GM13977 (cell line): ENCODE data around the gene PI16.
"Not testable (repeated sequence)": the region's sequence is repeated elsewhere in the genome, so short reads cannot be mapped to it uniquely, and the experiment has no call there.

Source experiments
- DNase-seq: peaks from one replicate; pipeline ENCODE4 v3.0.0; 2012; ENCODE audit warnings: low spot score
- CTCF ChIP-seq: IDR thresholded peaks from 2 replicates; pipeline ENCODE4 v1.5.1; 2012; ENCODE audit warnings: mild to moderate bottlenecking, control low read depth; ENCODE audit not compliant: insufficient read depth; ENCODE audit errors: extremely low read depth, missing control alignments
- in situ Hi-C: fragments of 300-500 bp; cut with MboI; formaldehyde crosslinking; loops from one replicate; pipeline ENCODE4 v1.12.0; 2022; ENCODE audit warnings: low sequenced_read_pairs, low pct_unique_long_range_greater_than_20kb, mixed read lengths, inconsistent platforms; ENCODE audit not compliant: unreplicated experiment

PI16 gene

GRCh38 chr6:36934901-36935300, 19.6 kb upstream of the PI16 start:
- no peak for DNase-seq
- TF ChIP-seq CTCF = no peak
- in situ Hi-C loops = no loop called here

GRCh38 chr6:36936824-36937223, 17.7 kb upstream of the PI16 start:
- no peak for TF ChIP-seq CTCF
- no peak for DNase-seq
- in situ Hi-C loops = no loop called here

GRCh38 chr6:36937896-36938295, 16.6 kb upstream of the PI16 start:
- in situ Hi-C loops = no loop called here
- no peak for DNase-seq
- no peak for TF ChIP-seq CTCF

- no peak for DNase-seq
- no peak for TF ChIP-seq CTCF
- in situ Hi-C loops = no loop called here
Observed at GRCh38 chr6:36938536-36938935, 16.0 kb upstream of the PI16 start.

- in situ Hi-C loops, DNase-seq: not testable (repeated sequence)
Observed at GRCh38 chr6:36939005-36939404, 15.5 kb upstream of the PI16 start.

GRCh38 chr6:36940027-36940426, 14.5 kb upstream of the PI16 start:
- no peak for TF ChIP-seq CTCF
- in situ Hi-C loops = no loop called here
- no peak for DNase-seq

- DNase-seq, in situ Hi-C loops: not testable (repeated sequence)
Observed at GRCh38 chr6:36941561-36941960, 13.0 kb upstream of the PI16 start.

GRCh38 chr6:36942329-36942728, 12.2 kb upstream of the PI16 start:
- in situ Hi-C loops, DNase-seq: not testable (repeated sequence)
